HG02852 (cell line): ENCODE results near the gene CCNB2.
"Not testable (repeated sequence)": the region's sequence is repeated elsewhere in the genome, so short reads cannot be mapped to it uniquely, and the experiment has no call there.

Experiments
- ATAC-seq: cut with Tn5 transposase; IDR thresholded peaks from one replicate; pipeline ENCODE4 v1.9.1; 2021; ENCODE audit warnings: mild to moderate bottlenecking, moderate library complexity; ENCODE audit not compliant: unreplicated experiment

Gene CCNB2

GRCh38 chr15:59131969-59132562 lies 27.1 kb downstream of the CCNB2 start:
- no peak for ATAC-seq

GRCh38 chr15:59133929-59134427 lies 29.0 kb downstream of the CCNB2 start:
- no peak for ATAC-seq

GRCh38 chr15:59137566-59137965 lies 32.6 kb downstream of the CCNB2 start:
- ATAC-seq: no peak

- peak; percentile 69 for ATAC-seq
Observed at GRCh38 chr15:59138243-59138642, 33.3 kb downstream of the CCNB2 start.

DNA sequence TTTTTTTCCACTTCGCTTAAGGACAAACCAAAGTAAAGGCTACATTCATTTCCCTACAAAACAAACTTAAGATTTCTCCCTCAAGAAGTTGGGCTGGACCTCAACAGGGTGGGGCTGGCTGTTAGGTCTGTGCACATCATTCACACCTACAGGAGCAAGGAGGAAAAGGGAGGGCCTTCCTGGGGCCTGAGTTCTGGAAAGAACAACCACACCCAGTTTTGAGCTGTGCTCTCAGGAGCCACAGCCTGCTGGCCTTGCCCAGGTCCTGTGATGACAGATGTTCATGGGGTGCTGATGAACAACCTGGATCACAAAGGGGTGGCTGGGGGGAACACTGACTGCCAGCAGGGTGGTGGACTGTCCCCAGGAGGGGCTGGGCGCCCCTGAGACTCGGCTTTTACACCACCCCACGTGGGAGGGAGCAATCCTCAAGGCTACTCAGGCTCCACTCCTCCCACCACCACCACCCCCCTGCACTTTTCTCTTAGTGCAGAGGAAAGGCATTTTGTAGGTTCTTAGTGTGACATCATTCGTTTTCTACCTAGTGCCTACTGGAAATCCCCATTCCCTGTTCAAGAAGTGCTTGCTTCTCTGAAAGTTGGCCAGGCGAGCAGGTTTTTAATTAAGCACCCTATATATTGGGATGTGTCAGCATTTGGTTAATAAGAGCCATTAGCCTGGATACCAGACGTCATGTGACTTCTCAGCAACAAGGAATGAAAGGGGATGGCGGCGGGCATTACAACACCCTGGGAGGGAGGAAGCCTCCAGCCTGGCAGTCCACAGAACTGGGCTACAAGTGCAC lies 35.7 kb downstream of the CCNB2 start:
- no peak for ATAC-seq

GRCh38 chr15:59143281-59143680 lies 38.3 kb downstream of the CCNB2 start:
- no peak for ATAC-seq

- not testable (repeated sequence) for ATAC-seq
Observed at GRCh38 chr15:59144594-59144993, 39.6 kb downstream of the CCNB2 start.

GRCh38 chr15:59147666-59148065 lies 42.7 kb downstream of the CCNB2 start:
- no peak for ATAC-seq

DNA sequence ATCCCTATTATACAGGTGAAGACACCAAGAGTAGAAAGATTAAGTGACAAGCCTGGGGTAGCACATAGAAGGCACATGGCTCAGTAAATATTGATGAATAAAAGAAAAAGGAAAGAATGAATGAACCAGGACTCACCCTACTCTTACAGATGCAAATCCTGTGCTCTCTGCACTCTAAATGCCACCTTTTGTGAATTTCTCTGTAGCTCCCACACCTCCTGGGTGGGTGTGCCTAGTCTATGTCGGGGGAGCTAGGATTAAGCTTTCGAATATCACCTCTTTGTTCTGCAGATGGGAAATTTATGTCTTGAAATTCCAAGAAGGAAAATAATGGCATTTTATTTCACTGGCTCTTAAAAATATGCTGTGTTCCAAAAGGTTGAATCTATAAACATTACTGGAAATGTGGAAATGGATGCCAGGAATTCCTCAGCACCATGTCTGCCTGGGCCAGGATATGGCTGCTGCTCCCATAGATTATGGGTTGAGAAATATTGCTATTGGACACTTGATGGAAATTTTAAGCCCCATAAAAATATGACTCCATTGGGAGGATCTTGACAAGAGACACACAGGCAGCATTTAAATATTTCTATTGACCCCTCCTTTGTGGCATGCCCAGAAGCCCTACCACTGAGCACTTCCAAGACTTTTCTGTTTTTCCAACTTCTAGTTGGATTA lies 43.3 kb downstream of the CCNB2 start:
- ATAC-seq: no peak

GRCh38 chr15:59150185-59150584 lies 45.2 kb downstream of the CCNB2 start:
- no peak for ATAC-seq

DNA sequence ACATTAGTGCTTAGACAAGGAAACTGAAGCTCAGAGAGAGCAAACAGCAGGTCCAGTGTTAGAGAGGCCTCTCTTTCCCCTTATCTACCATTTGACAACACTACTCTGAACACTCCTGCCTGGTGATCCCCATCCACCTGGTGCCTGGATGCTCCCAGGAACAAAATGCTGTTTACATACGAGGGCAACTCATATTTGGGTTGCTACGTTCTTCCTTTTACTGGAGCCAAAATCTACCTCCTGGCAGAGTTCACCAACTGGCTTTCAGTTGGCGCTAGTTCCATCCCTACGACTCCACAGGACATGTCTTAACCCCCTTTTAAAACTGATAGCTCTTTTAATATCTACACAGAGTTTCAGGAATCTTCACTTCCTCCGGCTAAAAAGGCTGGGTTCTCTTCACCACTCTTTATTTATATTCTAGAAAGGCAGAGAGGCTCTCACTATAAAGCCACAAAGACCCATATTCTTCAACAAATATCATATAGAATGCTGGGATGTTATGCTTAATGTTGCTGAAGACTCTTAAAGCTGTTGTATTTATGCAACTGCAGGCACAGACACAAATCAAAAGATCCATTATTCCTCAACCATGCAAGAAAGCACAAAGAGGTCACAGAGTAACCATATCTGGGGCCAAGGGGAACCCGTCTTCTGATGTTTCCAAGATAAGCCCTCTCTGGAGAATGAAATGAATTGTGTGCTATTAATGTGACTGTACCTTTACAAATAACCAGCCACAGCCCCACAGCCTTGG lies 47.9 kb downstream of the CCNB2 start:
- ATAC-seq: no peak

DNA sequence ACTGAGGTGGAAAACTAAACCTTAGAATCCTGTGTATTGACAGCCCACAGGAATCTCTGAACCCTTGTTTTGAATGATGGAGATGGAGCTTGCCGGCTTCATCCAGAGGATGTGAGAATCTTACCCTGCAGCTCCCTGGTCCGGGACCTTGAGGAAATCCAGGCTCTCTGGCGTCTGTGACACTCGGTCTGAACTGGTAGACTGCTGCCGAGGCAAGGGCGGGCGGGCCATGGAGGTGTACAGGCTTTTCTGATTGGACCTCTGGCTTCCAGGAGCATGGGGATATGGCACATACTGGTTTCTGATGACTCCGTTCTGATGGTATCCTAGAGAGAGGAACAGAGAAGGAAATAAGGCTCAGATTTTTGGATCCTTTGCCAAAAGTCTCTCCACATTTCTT lies 48.5 kb downstream of the CCNB2 start:
- ATAC-seq: no peak

- no peak for ATAC-seq
Observed at GRCh38 chr15:59154243-59154642, 49.3 kb downstream of the CCNB2 start.

DNA sequence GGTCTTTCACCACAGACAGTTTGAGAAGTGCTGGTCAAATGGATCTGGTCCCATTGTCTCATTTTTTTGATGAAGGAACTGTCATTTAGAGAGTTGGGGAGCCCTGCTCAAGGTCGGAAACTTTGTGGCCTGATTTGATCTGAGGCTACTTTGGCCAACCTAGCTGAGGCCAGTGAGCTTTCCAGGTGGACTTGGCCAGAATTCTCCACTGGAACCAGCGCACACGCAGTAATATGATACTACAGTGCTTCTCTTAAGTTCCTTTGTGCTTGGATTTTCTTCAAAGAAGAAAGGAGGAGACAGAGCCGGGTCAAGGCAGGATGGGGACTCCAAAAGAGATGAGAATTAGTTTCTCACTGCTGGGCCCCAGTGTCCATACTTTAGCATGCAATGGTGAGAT lies 50.5 kb downstream of the CCNB2 start:
- no peak for ATAC-seq

GRCh38 chr15:59157396-59157795 lies 52.5 kb downstream of the CCNB2 start:
- no peak for ATAC-seq

DNA sequence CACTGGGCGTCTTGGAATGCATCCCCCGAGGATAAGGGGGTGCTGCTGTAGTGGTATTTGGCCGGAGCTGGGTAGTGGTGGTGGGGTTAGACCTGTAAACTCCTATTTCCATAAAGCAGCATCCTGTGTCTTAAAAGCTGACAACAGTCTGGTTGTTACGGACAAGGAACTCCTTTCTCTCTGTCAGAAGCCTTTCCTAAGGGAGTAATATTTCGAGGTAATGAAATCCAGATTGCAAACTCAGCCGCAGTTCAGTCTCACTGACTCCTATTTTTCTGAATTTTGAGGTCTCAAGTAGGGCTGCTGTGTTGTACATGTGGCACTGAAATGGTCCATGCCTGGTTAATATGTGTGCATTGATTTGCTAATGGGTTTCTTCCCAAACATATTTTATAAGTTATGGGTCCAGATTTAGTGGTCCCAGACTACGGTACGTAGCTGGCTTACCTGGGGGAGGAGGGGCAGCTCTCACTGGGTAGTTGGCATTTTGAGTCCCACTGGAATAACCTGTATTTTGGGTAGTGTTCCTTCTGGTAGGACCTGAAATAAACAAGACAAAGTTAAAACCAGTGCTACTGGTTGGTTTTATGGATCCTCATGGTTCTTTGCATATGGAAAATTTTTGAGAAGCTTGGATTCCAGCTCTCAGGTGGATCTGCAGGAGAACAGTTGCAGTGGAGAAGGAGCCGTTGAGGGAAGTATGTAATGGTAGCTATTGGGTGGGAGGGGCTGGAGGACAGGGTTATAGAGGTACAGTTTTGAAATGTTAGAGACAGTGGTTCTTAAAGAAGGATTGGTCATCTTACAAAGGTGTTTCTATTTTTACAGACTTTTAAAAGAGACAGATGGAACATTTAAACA lies 53.1 kb downstream of the CCNB2 start:
- ATAC-seq: no peak

DNA sequence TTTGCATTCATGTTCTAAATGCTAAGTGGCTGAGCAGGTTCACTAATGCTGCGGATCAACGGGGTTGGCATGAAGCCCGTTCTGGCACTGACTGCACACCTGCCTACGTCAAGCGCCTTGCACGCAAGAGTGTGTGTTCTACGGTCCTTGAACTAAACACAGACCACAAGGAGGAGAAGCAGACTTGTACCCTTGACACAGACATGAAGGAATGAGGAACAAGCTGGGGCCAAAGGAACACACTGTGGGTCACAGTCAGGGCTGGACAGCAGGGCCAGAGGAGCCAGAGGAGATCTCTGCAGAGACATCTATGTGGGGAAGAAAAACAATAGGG lies 53.7 kb downstream of the CCNB2 start:
- no peak for ATAC-seq

GRCh38 chr15:59159210-59159609 lies 54.3 kb downstream of the CCNB2 start:
- ATAC-seq: no peak

GRCh38 chr15:59160880-59161593 lies 56.1 kb downstream of the CCNB2 start:
- ATAC-seq: no peak

GRCh38 chr15:59162080-59162479 lies 57.1 kb downstream of the CCNB2 start:
- not testable (repeated sequence) for ATAC-seq
